Type B pancreatic cell (in vitro differentiated cells): ENCODE results near the gene E2F7. TPM values are rescaled to one million over a fixed set of nuclear protein-coding genes. Genes with fewer than 3 reads are reported as not detected.
A peak's percentile ranks its signal among the peaks of the same experiment; 100 is the strongest.

Source experiments
- DNase-seq: peaks from one replicate; pipeline ENCODE4 v3.0.0; 2021; ENCODE audit warnings: mixed read lengths; ENCODE audit not compliant: unreplicated experiment; ENCODE audit errors: extremely low spot score
- H3K27ac Mint-ChIP-seq: 2 replicates; pipeline ENCODE4 v1.8.0; 2021; ENCODE audit warnings: mild to moderate bottlenecking, mixed read lengths
- H3K27me3 Mint-ChIP-seq: 2 replicates; pipeline ENCODE4 v1.8.0; 2021; ENCODE audit warnings: mixed read lengths
- H3K36me3 Mint-ChIP-seq: 2 replicates; pipeline ENCODE4 v1.8.0; 2021; ENCODE audit warnings: mixed read lengths
- H3K4me1 Mint-ChIP-seq: one replicate; pipeline ENCODE4 v1.8.0; 2021; ENCODE audit warnings: mixed read lengths; ENCODE audit not compliant: unreplicated experiment
- H3K4me3 Mint-ChIP-seq: 2 replicates; pipeline ENCODE4 v1.8.0; 2021; ENCODE audit warnings: mild to moderate bottlenecking, mixed read lengths
- H3K9me3 Mint-ChIP-seq: 2 replicates; pipeline ENCODE4 v1.8.0; 2021; ENCODE audit warnings: mixed read lengths
- total RNA-seq: library from RNA; stranded (reverse); gene quantifications from 2 replicates; pipeline ENCODE4 v1.2.1, GENCODE V29; 2021; ENCODE audit warnings: low replicate concordance
- TF ChIP-seq, protein P1 (sequence below): fragments of 200-600 bp; sonication (generic); conservative IDR thresholded peaks from 2 replicates; pipeline ENCODE4 v1.5.0; 2021; ENCODE audit warnings: antibody characterized with exemption, mild to moderate bottlenecking

Gene E2F7
- total RNA-seq, 1 donor from 2014 or later = 24.8 TPM

DNA sequence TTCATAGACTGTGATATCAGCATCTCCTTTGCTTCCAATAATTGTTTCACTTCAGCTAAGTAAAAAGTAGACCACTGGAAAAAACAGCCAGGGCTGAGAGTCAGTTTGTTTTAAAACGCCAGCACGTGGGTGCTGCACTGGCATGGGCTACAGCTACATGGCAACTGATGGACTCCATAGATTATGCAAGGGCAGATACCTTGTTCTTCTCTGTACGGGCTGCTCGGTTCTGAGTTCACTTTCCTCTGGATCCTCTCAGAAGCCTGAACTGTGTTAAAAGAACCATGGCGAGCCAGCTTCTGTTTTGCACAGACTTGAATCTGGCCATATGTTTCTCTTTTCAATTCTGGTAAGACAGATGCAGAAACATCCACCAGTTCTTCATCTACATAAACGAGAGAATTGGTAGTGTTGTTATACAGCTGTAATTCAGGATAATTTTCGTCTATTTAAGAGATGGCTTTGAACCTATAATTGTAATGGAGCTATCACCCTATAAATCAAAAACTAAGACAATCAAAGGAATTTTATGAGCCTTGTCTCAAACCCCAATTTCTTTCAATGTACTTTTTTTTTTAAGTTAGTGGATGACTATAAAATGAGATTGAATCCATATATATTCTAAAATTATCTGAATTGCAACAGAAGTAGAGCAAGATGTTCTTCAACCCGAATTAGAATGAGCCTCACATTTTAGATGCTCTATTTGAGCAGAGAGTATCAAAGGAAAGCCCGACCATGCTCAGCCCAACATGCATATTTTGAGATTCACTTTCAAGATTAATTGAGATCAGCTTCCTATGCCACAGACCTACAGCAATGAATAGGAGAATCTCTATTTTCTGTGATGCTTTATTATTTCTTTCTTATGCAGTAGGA lies 31.5 kb downstream of the E2F7 start:
- Mint-ChIP-seq H3K36me3 (peaks cover 40% of the 10 kb centered on the region), H3K4me1 (no peaks in the 10 kb centered on the region), H3K9me3 (no peaks in the 10 kb centered on the region), H3K27ac (no peak overlapping the region), H3K4me3 (no peak overlapping the region), H3K27me3 (no peaks in the 10 kb centered on the region)
- TF ChIP-seq, protein P1, sequence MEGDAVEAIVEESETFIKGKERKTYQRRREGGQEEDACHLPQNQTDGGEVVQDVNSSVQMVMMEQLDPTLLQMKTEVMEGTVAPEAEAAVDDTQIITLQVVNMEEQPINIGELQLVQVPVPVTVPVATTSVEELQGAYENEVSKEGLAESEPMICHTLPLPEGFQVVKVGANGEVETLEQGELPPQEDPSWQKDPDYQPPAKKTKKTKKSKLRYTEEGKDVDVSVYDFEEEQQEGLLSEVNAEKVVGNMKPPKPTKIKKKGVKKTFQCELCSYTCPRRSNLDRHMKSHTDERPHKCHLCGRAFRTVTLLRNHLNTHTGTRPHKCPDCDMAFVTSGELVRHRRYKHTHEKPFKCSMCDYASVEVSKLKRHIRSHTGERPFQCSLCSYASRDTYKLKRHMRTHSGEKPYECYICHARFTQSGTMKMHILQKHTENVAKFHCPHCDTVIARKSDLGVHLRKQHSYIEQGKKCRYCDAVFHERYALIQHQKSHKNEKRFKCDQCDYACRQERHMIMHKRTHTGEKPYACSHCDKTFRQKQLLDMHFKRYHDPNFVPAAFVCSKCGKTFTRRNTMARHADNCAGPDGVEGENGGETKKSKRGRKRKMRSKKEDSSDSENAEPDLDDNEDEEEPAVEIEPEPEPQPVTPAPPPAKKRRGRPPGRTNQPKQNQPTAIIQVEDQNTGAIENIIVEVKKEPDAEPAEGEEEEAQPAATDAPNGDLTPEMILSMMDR = no peak
- no peak for DNase-seq

DNA sequence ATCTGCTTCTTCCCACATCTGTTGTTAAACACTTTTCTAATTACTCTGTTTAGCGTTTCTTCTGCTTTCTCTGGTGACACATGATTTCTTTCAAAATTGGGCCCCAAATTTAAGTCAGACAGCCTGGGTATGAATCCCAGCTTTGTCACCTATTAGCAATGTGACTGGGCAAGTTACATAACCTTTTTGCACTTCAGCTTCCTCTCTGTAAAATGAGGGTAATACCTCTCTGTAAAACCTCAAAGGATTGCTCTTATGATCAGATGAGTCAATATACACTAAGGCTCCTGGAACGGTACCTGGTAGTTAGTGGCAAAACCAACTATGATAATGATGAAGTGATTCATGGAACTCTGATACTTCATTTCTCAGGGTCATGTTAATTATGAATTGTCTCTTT lies 33.0 kb downstream of the E2F7 start:
- no peaks in the 10 kb centered on the region for H3K27me3 Mint-ChIP-seq
- H3K4me1 Mint-ChIP-seq = no peaks in the 10 kb centered on the region
- no peak overlapping the region for H3K27ac Mint-ChIP-seq
- H3K36me3 Mint-ChIP-seq = peaks cover 26% of the 10 kb centered on the region
- DNase-seq = no peak
- no peak overlapping the region for H3K4me3 Mint-ChIP-seq
- TF ChIP-seq, protein P1 = no peak
- no peaks in the 10 kb centered on the region for H3K9me3 Mint-ChIP-seq

DNA sequence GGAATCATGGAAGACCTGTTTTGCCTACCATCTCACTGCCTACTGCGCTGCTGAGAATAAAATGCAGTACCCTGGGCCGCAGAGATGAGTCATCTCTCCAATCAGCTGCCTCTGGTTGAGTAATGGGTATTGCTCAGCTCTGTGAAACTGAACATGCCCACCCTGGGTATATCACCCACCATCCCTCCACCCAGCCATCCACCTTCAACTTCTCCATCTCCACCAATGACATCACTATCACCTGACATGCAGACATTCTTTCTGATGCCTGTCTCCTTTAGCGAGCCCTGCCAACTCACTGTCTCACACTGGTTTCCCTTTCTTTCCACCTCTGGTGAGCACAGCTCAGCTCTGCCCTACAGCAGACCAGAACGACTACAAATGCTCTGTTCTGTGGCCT lies 33.6 kb downstream of the E2F7 start:
- Mint-ChIP-seq H3K27ac (no peak overlapping the region), H3K36me3 (peaks cover 23% of the 10 kb centered on the region), H3K9me3 (no peaks in the 10 kb centered on the region), H3K4me3 (no peak overlapping the region), H3K4me1 (no peaks in the 10 kb centered on the region), H3K27me3 (no peaks in the 10 kb centered on the region)
- TF ChIP-seq, protein P1 = no peak
- no peak for DNase-seq

DNA sequence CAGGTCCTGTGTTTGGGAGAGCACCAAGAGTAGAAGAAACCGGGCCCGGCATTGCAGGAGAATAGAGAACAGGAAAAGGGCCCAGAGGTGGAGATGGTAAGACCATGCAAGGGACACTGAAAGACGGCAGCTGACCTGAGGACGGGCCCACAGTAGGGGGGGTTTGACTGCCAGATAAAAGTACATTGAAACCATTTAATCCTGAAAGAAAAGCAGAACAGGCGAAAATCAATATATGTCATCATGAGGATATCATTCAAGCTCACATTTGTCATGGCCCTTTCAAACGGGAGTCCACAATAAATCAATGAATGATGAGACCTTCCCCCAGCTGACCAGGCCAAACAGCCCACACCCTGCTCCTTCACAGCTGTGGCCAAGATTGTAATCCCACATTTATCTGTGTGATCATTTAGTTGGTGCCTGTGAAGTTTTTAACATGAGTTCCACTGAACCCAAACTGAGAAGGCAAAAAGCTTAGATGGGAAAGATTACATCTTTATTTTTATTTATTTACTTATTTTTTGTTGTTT lies 39.5 kb downstream of the E2F7 start:
- H3K4me1 Mint-ChIP-seq = no peaks in the 10 kb centered on the region
- H3K27me3 Mint-ChIP-seq = no peaks in the 10 kb centered on the region
- DNase-seq = no peak
- TF ChIP-seq, protein P1 = no peak
- no peak overlapping the region for H3K4me3 Mint-ChIP-seq
- peaks cover 23% of the 10 kb centered on the region for H3K36me3 Mint-ChIP-seq
- no peaks in the 10 kb centered on the region for H3K9me3 Mint-ChIP-seq
- peak overlapping the region; percentile 27 for H3K27ac Mint-ChIP-seq

DNA sequence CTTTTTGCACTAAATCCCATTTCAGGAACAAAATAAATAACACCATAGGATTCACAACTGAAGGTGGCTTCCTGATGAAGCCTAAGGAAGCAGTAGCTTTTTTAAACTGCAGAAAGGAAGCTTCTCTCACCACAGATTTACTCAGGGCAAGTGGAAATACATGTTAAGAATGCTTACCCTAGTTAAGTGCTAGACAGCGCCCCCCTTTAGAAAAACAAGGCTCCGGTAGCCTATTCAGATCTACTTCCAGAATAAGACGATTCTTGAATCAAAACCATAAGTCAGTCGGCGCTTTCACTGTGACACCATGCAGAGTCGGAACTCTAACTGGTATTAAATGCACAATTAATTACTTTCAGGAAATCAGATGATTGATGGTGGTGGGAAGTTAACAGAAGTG lies 41.9 kb downstream of the E2F7 start:
- no peaks in the 10 kb centered on the region for H3K9me3 Mint-ChIP-seq
- H3K4me1 Mint-ChIP-seq = no peaks in the 10 kb centered on the region
- H3K36me3 Mint-ChIP-seq = peaks cover 31% of the 10 kb centered on the region
- TF ChIP-seq, protein P1 = no peak
- no peak for DNase-seq
- no peak overlapping the region for H3K27ac Mint-ChIP-seq
- no peak overlapping the region for H3K4me3 Mint-ChIP-seq
- no peaks in the 10 kb centered on the region for H3K27me3 Mint-ChIP-seq
